ENCODE data around the gene ARPC5L. TPM values are rescaled to one million over a fixed set of nuclear protein-coding genes. Genes with fewer than 3 reads are reported as not detected.

Gene ARPC5L
- total RNA-seq: 10 to 100 TPM; 31.9 to 37.7 (median 34.9) TPM
- polyA plus RNA-seq: 40.8 TPM
- long read RNA-seq, donor 1, transcript ARPC5L-201 (4 exons, 1,325 nt): major isoform, 63 of 67 reads
- long read RNA-seq, donor 1, partial matches to known transcripts: 1 of 67 reads
- long read RNA-seq, donor 1, other reads (novel, unspliced or antisense): 1 of 67 reads
- long read RNA-seq, donor 2, transcript ARPC5L-201 (4 exons, 1,325 nt): major isoform, 29 of 38 reads
- long read RNA-seq, donor 2, partial matches to known transcripts: 1 of 38 reads
- long read RNA-seq, donor 2, other reads (novel, unspliced or antisense): 6 of 38 reads
- long read RNA-seq, donor 3, transcript ARPC5L-201 (4 exons, 1,325 nt): major isoform, 50 of 57 reads
- long read RNA-seq, donor 3, partial matches to known transcripts: 1 of 57 reads
- long read RNA-seq, donor 3, other reads (novel, unspliced or antisense): 3 of 57 reads
- long read RNA-seq, donor 4, transcript ARPC5L-201 (4 exons, 1,325 nt): major isoform, 30 of 32 reads
- long read RNA-seq, donor 4, partial matches to known transcripts: 1 of 32 reads
- long read RNA-seq, donor 4, other reads (novel, unspliced or antisense): 1 of 32 reads

- H3K4me3 ChIP-seq (ENCODE audit: low read length): peak within 1 kb of the TSS; percentile 64
- WGBS: under 1% methylated on average over 92 of the region's 92 CpGs
- H3K4me1 ChIP-seq (ENCODE audit: control insufficient read depth, insufficient read depth, low read length): peaks cover 5% of the 10 kb centered on the region
- DNase-seq (peak; percentile 96 to 98 (median 98)), ATAC-seq (peak; percentile 97)
- no peaks in the 10 kb centered on the region for H3K27me3 ChIP-seq (ENCODE audit: control insufficient read depth, insufficient read depth)
- H3K9me3 ChIP-seq (ENCODE audit: control insufficient read depth, low read length): no peaks in the 10 kb centered on the region
- intact Hi-C loops (cut with DNase I): no loop called here
- H3K27ac ChIP-seq (ENCODE audit: low read length): peak within 1 kb of the TSS; percentile 82
Measured at GRCh38 chr9:124861342-124862229, at the start of gene ARPC5L, which contains the start of gene RPL35. ARPC5L (plus strand) TSS chr9:124862130; CDS start chr9:124869291, 7,161 bp downstream. RPL35 (minus strand) TSS chr9:124861957; CDS start chr9:124861912, 45 bp downstream.

- H3K4me3 ChIP-seq (ENCODE audit: low read length): no peak overlapping the region
- no peaks in the 10 kb centered on the region for H3K27me3 ChIP-seq (ENCODE audit: control insufficient read depth, insufficient read depth)
- DNase-seq: peak in 2 of 3 donors; percentile 71 to 78
- H3K27ac ChIP-seq (ENCODE audit: low read length): peak overlapping the region; percentile 10
- peak in 1 of 2 donors; percentile 72 for ATAC-seq
- H3K9me3 ChIP-seq (ENCODE audit: control insufficient read depth, low read length): no peaks in the 10 kb centered on the region
- intact Hi-C loops (cut with DNase I): no loop called here
- 54% methylated on average over 6 of the region's 6 CpGs for WGBS
- H3K4me1 ChIP-seq (ENCODE audit: control insufficient read depth, insufficient read depth, low read length): no peaks in the 10 kb centered on the region
Measured at GRCh38 chr9:124812441-124812876, 49.5 kb upstream of the ARPC5L start.

GRCh38 chr9:124813041-124813440 lies 48.9 kb upstream of the ARPC5L start:
- ATAC-seq (no peak), DNase-seq (no peak)
- no peaks in the 10 kb centered on the region for H3K9me3 ChIP-seq (ENCODE audit: control insufficient read depth, low read length)
- H3K27me3 ChIP-seq (ENCODE audit: control insufficient read depth, insufficient read depth): no peaks in the 10 kb centered on the region
- intact Hi-C loops (cut with DNase I): no loop called here
- H3K27ac ChIP-seq (ENCODE audit: low read length): no peak overlapping the region
- no peaks in the 10 kb centered on the region for H3K4me1 ChIP-seq (ENCODE audit: control insufficient read depth, insufficient read depth, low read length)
- no peak overlapping the region for H3K4me3 ChIP-seq (ENCODE audit: low read length)
- 88% methylated on average over 7 of the region's 7 CpGs for WGBS

- 80% methylated on average over 11 of the region's 11 CpGs for WGBS
- Histone ChIP-seq H3K9me3 (ENCODE audit: control insufficient read depth, low read length) (no peaks in the 10 kb centered on the region), H3K27ac (ENCODE audit: low read length) (no peak overlapping the region), H3K27me3 (ENCODE audit: control insufficient read depth, insufficient read depth) (no peaks in the 10 kb centered on the region), H3K4me3 (ENCODE audit: low read length) (no peak overlapping the region), H3K4me1 (ENCODE audit: control insufficient read depth, insufficient read depth, low read length) (no peaks in the 10 kb centered on the region)
- intact Hi-C loops (cut with DNase I): no loop called here
- ATAC-seq: no peak
- DNase-seq: no peak
Measured at GRCh38 chr9:124813501-124814163, 48.3 kb upstream of the ARPC5L start.

GRCh38 chr9:124814164-124814535 lies 47.8 kb upstream of the ARPC5L start:
- ATAC-seq (no peak), DNase-seq (no peak)
- H3K9me3 ChIP-seq (ENCODE audit: control insufficient read depth, low read length): no peaks in the 10 kb centered on the region
- no peaks in the 10 kb centered on the region for H3K27me3 ChIP-seq (ENCODE audit: control insufficient read depth, insufficient read depth)
- WGBS: 84% methylated on average over 5 of the region's 5 CpGs
- no peak overlapping the region for H3K4me3 ChIP-seq (ENCODE audit: low read length)
- intact Hi-C loops (cut with DNase I): no loop called here
- H3K27ac ChIP-seq (ENCODE audit: low read length): no peak overlapping the region
- peaks cover 2% of the 10 kb centered on the region for H3K4me1 ChIP-seq (ENCODE audit: control insufficient read depth, insufficient read depth, low read length)

GRCh38 chr9:124815601-124816000 lies 46.3 kb upstream of the ARPC5L start:
- Histone ChIP-seq H3K4me1 (ENCODE audit: control insufficient read depth, insufficient read depth, low read length) (peaks cover 2% of the 10 kb centered on the region), H3K9me3 (ENCODE audit: control insufficient read depth, low read length) (no peaks in the 10 kb centered on the region), H3K4me3 (ENCODE audit: low read length) (no peak overlapping the region), H3K27me3 (ENCODE audit: control insufficient read depth, insufficient read depth) (no peaks in the 10 kb centered on the region), H3K27ac (ENCODE audit: low read length) (no peak overlapping the region)
- intact Hi-C loops (cut with DNase I): no loop called here
- DNase-seq (no peak), ATAC-seq (no peak)
- WGBS: 94% methylated on average over 5 of the region's 5 CpGs

GRCh38 chr9:124818431-124819281 lies 43.3 kb upstream of the ARPC5L start:
- WGBS: 55% methylated on average over 18 of the region's 18 CpGs
- intact Hi-C loops (cut with DNase I): no loop called here
- DNase-seq: peak in 1 of 3 donors; percentile 52
- Histone ChIP-seq H3K9me3 (ENCODE audit: control insufficient read depth, low read length) (no peaks in the 10 kb centered on the region), H3K4me1 (ENCODE audit: control insufficient read depth, insufficient read depth, low read length) (peaks cover 2% of the 10 kb centered on the region), H3K27ac (ENCODE audit: low read length) (no peak overlapping the region), H3K27me3 (ENCODE audit: control insufficient read depth, insufficient read depth) (no peaks in the 10 kb centered on the region), H3K4me3 (ENCODE audit: low read length) (no peak overlapping the region)
- ATAC-seq: peak; percentile 50 to 67

GRCh38 chr9:124820698-124821623 lies 41.0 kb upstream of the ARPC5L start:
- H3K4me3 ChIP-seq (ENCODE audit: low read length): no peak overlapping the region
- ATAC-seq: peak in 1 of 2 donors; percentile 54

More at GRCh38 chr9:124820698-124821623, 41.0 kb upstream of the ARPC5L start:
- no peak overlapping the region for H3K27ac ChIP-seq (ENCODE audit: low read length)
- H3K9me3 ChIP-seq (ENCODE audit: control insufficient read depth, low read length): no peaks in the 10 kb centered on the region
- peaks cover 2% of the 10 kb centered on the region for H3K4me1 ChIP-seq (ENCODE audit: control insufficient read depth, insufficient read depth, low read length)
- WGBS: 63% methylated on average over 12 of the region's 12 CpGs
- H3K27me3 ChIP-seq (ENCODE audit: control insufficient read depth, insufficient read depth): no peaks in the 10 kb centered on the region
- DNase-seq: no peak
- intact Hi-C loops (cut with DNase I): no loop called here

Measured in right cardiac atrium (tissue), 5 donors.